GM12873 (cell line): Measurements from ENCODE around the gene ZDHHC9.

Experiments used
- TF ChIP-seq, protein P1 (sequence below): IDR thresholded peaks from 2 replicates; pipeline ENCODE4 v1.5.1; 2012; ENCODE audit warnings: low read depth, mild to moderate bottlenecking, moderate library complexity, low read length, control low read depth; ENCODE audit not compliant: insufficient read depth; ENCODE audit errors: missing control alignments

ZDHHC9 gene

GRCh38 chrX:129843459-129844306, at the start of gene ZDHHC9:
Gene ZDHHC9, minus strand, starts transcription at chrX:129843886. Its CDS starts 1,941 bp downstream, at chrX:129841945.
- TF ChIP-seq, protein P1, sequence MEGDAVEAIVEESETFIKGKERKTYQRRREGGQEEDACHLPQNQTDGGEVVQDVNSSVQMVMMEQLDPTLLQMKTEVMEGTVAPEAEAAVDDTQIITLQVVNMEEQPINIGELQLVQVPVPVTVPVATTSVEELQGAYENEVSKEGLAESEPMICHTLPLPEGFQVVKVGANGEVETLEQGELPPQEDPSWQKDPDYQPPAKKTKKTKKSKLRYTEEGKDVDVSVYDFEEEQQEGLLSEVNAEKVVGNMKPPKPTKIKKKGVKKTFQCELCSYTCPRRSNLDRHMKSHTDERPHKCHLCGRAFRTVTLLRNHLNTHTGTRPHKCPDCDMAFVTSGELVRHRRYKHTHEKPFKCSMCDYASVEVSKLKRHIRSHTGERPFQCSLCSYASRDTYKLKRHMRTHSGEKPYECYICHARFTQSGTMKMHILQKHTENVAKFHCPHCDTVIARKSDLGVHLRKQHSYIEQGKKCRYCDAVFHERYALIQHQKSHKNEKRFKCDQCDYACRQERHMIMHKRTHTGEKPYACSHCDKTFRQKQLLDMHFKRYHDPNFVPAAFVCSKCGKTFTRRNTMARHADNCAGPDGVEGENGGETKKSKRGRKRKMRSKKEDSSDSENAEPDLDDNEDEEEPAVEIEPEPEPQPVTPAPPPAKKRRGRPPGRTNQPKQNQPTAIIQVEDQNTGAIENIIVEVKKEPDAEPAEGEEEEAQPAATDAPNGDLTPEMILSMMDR, result no peak

DNA sequence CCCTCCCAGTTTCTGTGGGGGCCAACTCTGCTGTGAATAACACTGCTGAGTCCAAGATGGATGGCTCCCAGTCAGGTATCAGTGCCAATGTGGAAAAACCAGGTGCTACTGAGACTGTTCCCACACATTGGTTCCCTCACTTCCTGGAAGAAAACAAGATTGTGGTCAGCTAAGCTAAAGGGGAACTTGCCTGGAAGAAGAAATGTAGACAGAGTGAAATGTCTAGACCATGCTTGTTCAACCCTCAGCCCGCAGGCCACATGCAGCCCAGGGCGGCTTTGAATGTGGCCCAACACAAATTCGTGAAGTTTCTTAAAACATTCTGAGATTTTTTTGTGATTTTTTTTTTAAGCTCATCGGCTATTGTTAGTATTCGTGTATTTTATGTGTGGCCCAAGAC, 33.7 kb upstream of the ZDHHC9 start:
- TF ChIP-seq, protein P1, result no peak

GRCh38 chrX:129876771-129877305, 33.2 kb upstream of the ZDHHC9 start:
- TF ChIP-seq, protein P1, result no peak

- TF ChIP-seq, protein P1, result no peak
These were observed 32.0 kb upstream of the ZDHHC9 start for GRCh38 chrX:129875669-129876068.

- TF ChIP-seq, protein P1, result no peak
These were observed 28.8 kb upstream of the ZDHHC9 start for GRCh38 chrX:129872524-129872923.

DNA sequence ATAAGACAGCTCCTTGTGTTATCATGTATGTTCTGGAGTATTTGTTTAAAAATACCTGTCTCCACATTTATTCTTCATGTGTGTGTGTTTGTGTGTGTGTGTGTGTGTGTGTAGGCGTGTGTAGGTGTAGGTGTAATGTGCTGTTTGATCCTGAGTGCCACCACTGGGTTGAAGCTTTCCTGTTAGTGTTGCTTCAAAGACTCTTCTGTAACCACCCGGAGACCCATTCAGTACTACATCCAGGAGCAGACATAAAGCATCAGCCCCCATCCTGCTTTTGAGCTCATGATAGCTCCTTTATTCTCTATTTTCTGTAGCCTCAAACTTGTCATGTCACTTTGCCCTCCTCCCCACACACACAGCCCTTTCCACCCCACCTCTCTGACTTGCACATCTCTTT, 3.0 kb upstream of the ZDHHC9 start:
- TF ChIP-seq, protein P1, result no peak

- TF ChIP-seq, protein P1, result no peak
These were observed 2.0 kb upstream of the ZDHHC9 start for GRCh38 chrX:129845616-129846190.
